HG02642 (cell line): ENCODE results near the gene EFCAB12.

Source experiments
- ATAC-seq: cut with Tn5 transposase; IDR thresholded peaks from one replicate; pipeline ENCODE4 v1.9.1; 2021; ENCODE audit warnings: mild to moderate bottlenecking; ENCODE audit not compliant: unreplicated experiment, poor library complexity

EFCAB12 gene

GRCh38 chr3:129446926-129447325 is 18.5 kb upstream of the EFCAB12 start:
- ATAC-seq = no peak

GRCh38 chr3:129445471-129445870 is 17.0 kb upstream of the EFCAB12 start:
- ATAC-seq = no peak

GRCh38 chr3:129442947-129443346 is 14.5 kb upstream of the EFCAB12 start:
- ATAC-seq = no peak

- no peak for ATAC-seq
Observed at GRCh38 chr3:129442486-129442885, 14.1 kb upstream of the EFCAB12 start.

GRCh38 chr3:129441782-129442181 is 13.3 kb upstream of the EFCAB12 start:
- no peak for ATAC-seq

GRCh38 chr3:129441215-129441614 is 12.8 kb upstream of the EFCAB12 start:
- ATAC-seq = no peak

- ATAC-seq = no peak
Observed at GRCh38 chr3:129440618-129441190, 12.3 kb upstream of the EFCAB12 start.

- ATAC-seq = peak; percentile 89
Observed at GRCh38 chr3:129439817-129440617, 11.6 kb upstream of the EFCAB12 start, which contains the start of the genes IFT122 and MBD4. Gene IFT122, plus strand, starts transcription at chr3:129440224. Its CDS starts 107 bp downstream, at chr3:129440331. Gene MBD4, minus strand, starts transcription at chr3:129439948. Its CDS starts 115 bp downstream, at chr3:129439833.

- ATAC-seq = peak; percentile 18
Observed at GRCh38 chr3:129439226-129439816, 10.9 kb upstream of the EFCAB12 start.

- no peak for ATAC-seq
Observed at GRCh38 chr3:129435367-129435766, 6.9 kb upstream of the EFCAB12 start.

GRCh38 chr3:129434140-129434539 is 5.7 kb upstream of the EFCAB12 start:
- ATAC-seq = no peak

GRCh38 chr3:129433565-129433964 is 5.1 kb upstream of the EFCAB12 start:
- no peak for ATAC-seq

- ATAC-seq = no peak
Observed at GRCh38 chr3:129432671-129433070, 4.2 kb upstream of the EFCAB12 start.

GRCh38 chr3:129432036-129432435 is 3.6 kb upstream of the EFCAB12 start:
- ATAC-seq = no peak

GRCh38 chr3:129429602-129430001 is 1.2 kb upstream of the EFCAB12 start:
- ATAC-seq = no peak

- ATAC-seq = no peak
Observed at GRCh38 chr3:129429080-129429451, 630 bp upstream of the EFCAB12 start.

- no peak for ATAC-seq
Observed at GRCh38 chr3:129428007-129428375, 445 bp downstream of the EFCAB12 start.

- no peak for ATAC-seq
Observed at GRCh38 chr3:129425619-129426018, 2.8 kb downstream of the EFCAB12 start.

GRCh38 chr3:129425213-129425612 is 3.2 kb downstream of the EFCAB12 start:
- ATAC-seq = no peak

- ATAC-seq = peak; percentile 51
Observed at GRCh38 chr3:129424185-129424841, 4.1 kb downstream of the EFCAB12 start.

- no peak for ATAC-seq
Observed at GRCh38 chr3:129422897-129423296, 5.5 kb downstream of the EFCAB12 start.
